ENCODE measurements around the gene B4GALNT1.

- TF ChIP-seq, protein P1, sequence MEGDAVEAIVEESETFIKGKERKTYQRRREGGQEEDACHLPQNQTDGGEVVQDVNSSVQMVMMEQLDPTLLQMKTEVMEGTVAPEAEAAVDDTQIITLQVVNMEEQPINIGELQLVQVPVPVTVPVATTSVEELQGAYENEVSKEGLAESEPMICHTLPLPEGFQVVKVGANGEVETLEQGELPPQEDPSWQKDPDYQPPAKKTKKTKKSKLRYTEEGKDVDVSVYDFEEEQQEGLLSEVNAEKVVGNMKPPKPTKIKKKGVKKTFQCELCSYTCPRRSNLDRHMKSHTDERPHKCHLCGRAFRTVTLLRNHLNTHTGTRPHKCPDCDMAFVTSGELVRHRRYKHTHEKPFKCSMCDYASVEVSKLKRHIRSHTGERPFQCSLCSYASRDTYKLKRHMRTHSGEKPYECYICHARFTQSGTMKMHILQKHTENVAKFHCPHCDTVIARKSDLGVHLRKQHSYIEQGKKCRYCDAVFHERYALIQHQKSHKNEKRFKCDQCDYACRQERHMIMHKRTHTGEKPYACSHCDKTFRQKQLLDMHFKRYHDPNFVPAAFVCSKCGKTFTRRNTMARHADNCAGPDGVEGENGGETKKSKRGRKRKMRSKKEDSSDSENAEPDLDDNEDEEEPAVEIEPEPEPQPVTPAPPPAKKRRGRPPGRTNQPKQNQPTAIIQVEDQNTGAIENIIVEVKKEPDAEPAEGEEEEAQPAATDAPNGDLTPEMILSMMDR (optimal IDR thresholded peaks at IDR 0.05 in 1 of 3, IDR thresholded peaks at IDR 0.05 in 1 of 3, conservative IDR thresholded peaks at IDR 0.05 in 1 of 3; ENCODE audit: extremely low read depth in 1 of 3, insufficient read depth in 2 of 3, low read length in 3 of 3) = no peak
- TF ChIP-seq EZH2 (IDR thresholded peaks at IDR 0.05; ENCODE audit: low read length) = no peak
Measured at GRCh38 chr12:57623385-57623784, 9.6 kb downstream of the B4GALNT1 start.

Measured in keratinocyte (primary cell).